GM23338 (cell line): ENCODE measurements around the gene RBM33. TPM values are rescaled to one million over a fixed set of nuclear protein-coding genes. Genes with fewer than 3 reads are reported as not detected.

Experiments
- ATAC-seq: fragments of 200-7000 bp; cut with Tn5 transposase; 3 replicates; pipeline ENCODE4 v1.9.1; 2020
- DNase-seq: peaks from one replicate; pipeline ENCODE4 v3.0.0-alpha.2; 2015; ENCODE audit warnings: low spot score
- H2AFZ ChIP-seq: fragments of 200-600 bp; sonication (generic); 2 replicates; pipeline ENCODE4 v1.8.0; 2016; ENCODE audit warnings: antibody characterized with exemption, mild to moderate bottlenecking, moderate library complexity
- H3F3A ChIP-seq: fragments of 200-600 bp; sonication (generic); replicated peaks from 2 replicates; pipeline ENCODE4 v1.8.0; 2017; ENCODE audit warnings: antibody characterized with exemption, mixed run types, low read depth
- H3K27ac ChIP-seq: fragments of 200-600 bp; sonication (generic); 2 replicates; pipeline ENCODE4 v1.6.1; 2016; ENCODE audit warnings: low read depth
- H3K27me3 ChIP-seq: fragments of 200-600 bp; sonication (generic); 2 replicates; pipeline ENCODE4 v1.8.0; 2016; ENCODE audit warnings: mild to moderate bottlenecking, mixed run types, moderate library complexity; ENCODE audit not compliant: insufficient read depth
- H3K36me3 ChIP-seq: fragments of 200-600 bp; sonication (generic); 2 replicates; pipeline ENCODE4 v1.8.0; 2016; ENCODE audit warnings: mild to moderate bottlenecking; ENCODE audit not compliant: insufficient read depth
- H3K4me1 ChIP-seq: fragments of 200-600 bp; sonication (generic); 2 replicates; pipeline ENCODE4 v1.8.0; 2016; ENCODE audit warnings: mild to moderate bottlenecking, moderate library complexity; ENCODE audit not compliant: insufficient read depth
- H3K4me2 ChIP-seq: fragments of 200-600 bp; sonication (generic); 2 replicates; pipeline ENCODE4 v1.7.1; 2017; ENCODE audit warnings: mixed run types
- H3K4me3 ChIP-seq: fragments of 200-600 bp; sonication (generic); 2 replicates; pipeline ENCODE4 v1.6.1; 2016; ENCODE audit warnings: mixed run types
- H3K79me2 ChIP-seq: fragments of 200-600 bp; sonication (generic); replicated peaks from 2 replicates; pipeline ENCODE4 v1.8.0; 2017; ENCODE audit warnings: mild to moderate bottlenecking; ENCODE audit not compliant: insufficient read depth
- H3K9me2 ChIP-seq: fragments of 200-600 bp; sonication (generic); 2 replicates; pipeline ENCODE4 v1.8.0; 2017; ENCODE audit not compliant: insufficient read depth
- H4K20me1 ChIP-seq: fragments of 200-600 bp; sonication (generic); replicated peaks from 2 replicates; pipeline ENCODE4 v1.8.0; 2017; ENCODE audit warnings: mild to moderate bottlenecking; ENCODE audit not compliant: insufficient read depth
- H3K27ac Mint-ChIP-seq: 2 replicates; pipeline ENCODE4 v1.8.0; 2020; ENCODE audit warnings: inconsistent platforms, mild to moderate bottlenecking, moderate library complexity, mixed read lengths
- H3K27me3 Mint-ChIP-seq: 3 replicates; pipeline ENCODE4 v1.8.0; 2022; ENCODE audit warnings: low read depth, mild to moderate bottlenecking, moderate library complexity, mixed read lengths, inconsistent platforms; ENCODE audit not compliant: insufficient read depth, poor library complexity
- H3K36me3 Mint-ChIP-seq: 3 replicates; pipeline ENCODE4 v1.8.0; 2021; ENCODE audit warnings: low read depth, mild to moderate bottlenecking, inconsistent platforms, moderate library complexity, mixed read lengths
- H3K4me1 Mint-ChIP-seq: 3 replicates; pipeline ENCODE4 v1.8.0; 2020; ENCODE audit warnings: mild to moderate bottlenecking, inconsistent platforms, mixed read lengths
- H3K4me3 Mint-ChIP-seq: 3 replicates; pipeline ENCODE4 v1.8.0; 2021; ENCODE audit warnings: moderate library complexity, mild to moderate bottlenecking, inconsistent platforms, mixed read lengths
- H3K9me3 Mint-ChIP-seq: 3 replicates; pipeline ENCODE4 v1.8.0; 2020; ENCODE audit warnings: moderate library complexity, mild to moderate bottlenecking, inconsistent platforms, mixed read lengths
- CREB1 ChIP-seq: fragments of 250-450 bp; sonication (Bioruptor Pico); IDR thresholded peaks from 2 replicates; pipeline ENCODE4 v1.5.0; 2020; ENCODE audit warnings: low read depth, mild to moderate bottlenecking, moderate library complexity
- CTCF ChIP-seq, 2 experiments: fragments of 200-600 bp in 1 of 2; sonication (generic) in 1 of 2; conservative IDR thresholded peaks; 2 replicates each; pipeline versions ENCODE4 v1.5.1 to v1.6.1; 2016 to 2017; ENCODE audit warnings: antibody characterized with exemption in 2 of 2, low read depth in 2 of 2, mild to moderate bottlenecking in 2 of 2, moderate library complexity in 1 of 2
- EZH2phosphoT487 ChIP-seq: fragments of 200-600 bp; sonication (generic); IDR thresholded peaks from one replicate; pipeline ENCODE4 v1.8.1; 2018; ENCODE audit warnings: antibody characterized with exemption; ENCODE audit not compliant: unreplicated experiment
- JUNB ChIP-seq: IDR thresholded peaks from one replicate; pipeline ENCODE4 v1.6.1; 2016; ENCODE audit warnings: antibody characterized with exemption; ENCODE audit not compliant: unreplicated experiment
- NANOG ChIP-seq: IDR thresholded peaks from 2 replicates; pipeline ENCODE4 v1.6.1; 2016; ENCODE audit warnings: antibody characterized with exemption, borderline replicate concordance
- POLR2AphosphoS5 ChIP-seq: IDR thresholded peaks from 2 replicates; pipeline ENCODE4 v1.6.1; 2016; ENCODE audit warnings: antibody characterized with exemption, low read depth
- STAT1 ChIP-seq: IDR thresholded peaks from one replicate; pipeline ENCODE4 v1.6.1; 2016; ENCODE audit warnings: antibody characterized with exemption; ENCODE audit not compliant: unreplicated experiment
- ZNF331 ChIP-seq: fragments of 250-450 bp; sonication (Bioruptor Pico); IDR thresholded peaks from 2 replicates; pipeline ENCODE4 v1.5.0; 2020; ENCODE audit warnings: low read depth, mild to moderate bottlenecking, moderate library complexity
- polyA plus RNA-seq: library from polyadenylated mRNA; unstranded; fragments of >200 nt; fragmentation: Nextera tagmentation; extraction: Ambion mirVana; gene quantifications from 2 replicates; pipeline ENCODE4 v1.2.1, GENCODE V29; 2016
- total RNA-seq: library from RNA; depleted of rRNA; stranded (reverse); fragments of >200 nt; shearing (Covaris generic); gene quantifications from 2 replicates; pipeline ENCODE4 v1.2.3, GENCODE V29; 2014
- TF ChIP-seq, protein P1 (sequence below): IDR thresholded peaks from 2 replicates; pipeline ENCODE4 v1.6.1; 2016; ENCODE audit warnings: antibody characterized with exemption
- TF ChIP-seq, protein P2 (sequence below): IDR thresholded peaks from one replicate; pipeline ENCODE4 v1.6.1; 2018; ENCODE audit warnings: antibody characterized with exemption; ENCODE audit not compliant: unreplicated experiment

Gene RBM33
- total and polyA plus RNA-seq, 2 experiments from 2014 or later = 47.7 to 94.7 TPM

GRCh38 chr7:155802906-155803417, 158.5 kb downstream of the RBM33 start (continued):
- TF ChIP-seq ZNF331 (no peak), CTCF (conservative IDR thresholded peaks at IDR 0.05; ENCODE audit: low read depth in 2 of 2) (no peak), EZH2phosphoT487 (no peak), POLR2AphosphoS5 (no peak), STAT1 (no peak), NANOG (no peak), CREB1 (CRISPR knock-in tag) (no peak)
- TF ChIP-seq, protein P1, sequence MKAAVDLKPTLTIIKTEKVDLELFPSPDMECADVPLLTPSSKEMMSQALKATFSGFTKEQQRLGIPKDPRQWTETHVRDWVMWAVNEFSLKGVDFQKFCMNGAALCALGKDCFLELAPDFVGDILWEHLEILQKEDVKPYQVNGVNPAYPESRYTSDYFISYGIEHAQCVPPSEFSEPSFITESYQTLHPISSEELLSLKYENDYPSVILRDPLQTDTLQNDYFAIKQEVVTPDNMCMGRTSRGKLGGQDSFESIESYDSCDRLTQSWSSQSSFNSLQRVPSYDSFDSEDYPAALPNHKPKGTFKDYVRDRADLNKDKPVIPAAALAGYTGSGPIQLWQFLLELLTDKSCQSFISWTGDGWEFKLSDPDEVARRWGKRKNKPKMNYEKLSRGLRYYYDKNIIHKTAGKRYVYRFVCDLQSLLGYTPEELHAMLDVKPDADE = no peak

GRCh38 chr7:155803418-155804376, 159.2 kb downstream of the RBM33 start:
- Histone ChIP-seq H3K4me3 (peak overlapping the region; percentile 55), H2AFZ (peak overlapping the region; percentile 72; the same call in 1 of the 2 replicates), H3K27me3 (peaks cover 100% of the 10 kb centered on the region), H3K4me2 (peak overlapping the region; percentile 80), H3K9me2 (no peaks in the 10 kb centered on the region), H3K79me2 (no peaks in the 10 kb centered on the region), H3K27ac (no peak overlapping the region), H3F3A (no peaks in the 10 kb centered on the region), H4K20me1 (peaks cover 9% of the 10 kb centered on the region; the same call in 1 of the 2 replicates), H3K36me3 (no peaks in the 10 kb centered on the region), H3K4me1 (peaks cover 24% of the 10 kb centered on the region)
- ATAC-seq (peak; percentile 4), DNase-seq (peak; percentile 73)
- H3K27me3 Mint-ChIP-seq = peaks cover 84% of the 10 kb centered on the region
- H3K27ac Mint-ChIP-seq = no peak overlapping the region
- peaks cover 5% of the 10 kb centered on the region; the same call in 2 of the 3 replicates for H3K9me3 Mint-ChIP-seq
- TF ChIP-seq JUNB = no peak
- TF ChIP-seq, protein P2, sequence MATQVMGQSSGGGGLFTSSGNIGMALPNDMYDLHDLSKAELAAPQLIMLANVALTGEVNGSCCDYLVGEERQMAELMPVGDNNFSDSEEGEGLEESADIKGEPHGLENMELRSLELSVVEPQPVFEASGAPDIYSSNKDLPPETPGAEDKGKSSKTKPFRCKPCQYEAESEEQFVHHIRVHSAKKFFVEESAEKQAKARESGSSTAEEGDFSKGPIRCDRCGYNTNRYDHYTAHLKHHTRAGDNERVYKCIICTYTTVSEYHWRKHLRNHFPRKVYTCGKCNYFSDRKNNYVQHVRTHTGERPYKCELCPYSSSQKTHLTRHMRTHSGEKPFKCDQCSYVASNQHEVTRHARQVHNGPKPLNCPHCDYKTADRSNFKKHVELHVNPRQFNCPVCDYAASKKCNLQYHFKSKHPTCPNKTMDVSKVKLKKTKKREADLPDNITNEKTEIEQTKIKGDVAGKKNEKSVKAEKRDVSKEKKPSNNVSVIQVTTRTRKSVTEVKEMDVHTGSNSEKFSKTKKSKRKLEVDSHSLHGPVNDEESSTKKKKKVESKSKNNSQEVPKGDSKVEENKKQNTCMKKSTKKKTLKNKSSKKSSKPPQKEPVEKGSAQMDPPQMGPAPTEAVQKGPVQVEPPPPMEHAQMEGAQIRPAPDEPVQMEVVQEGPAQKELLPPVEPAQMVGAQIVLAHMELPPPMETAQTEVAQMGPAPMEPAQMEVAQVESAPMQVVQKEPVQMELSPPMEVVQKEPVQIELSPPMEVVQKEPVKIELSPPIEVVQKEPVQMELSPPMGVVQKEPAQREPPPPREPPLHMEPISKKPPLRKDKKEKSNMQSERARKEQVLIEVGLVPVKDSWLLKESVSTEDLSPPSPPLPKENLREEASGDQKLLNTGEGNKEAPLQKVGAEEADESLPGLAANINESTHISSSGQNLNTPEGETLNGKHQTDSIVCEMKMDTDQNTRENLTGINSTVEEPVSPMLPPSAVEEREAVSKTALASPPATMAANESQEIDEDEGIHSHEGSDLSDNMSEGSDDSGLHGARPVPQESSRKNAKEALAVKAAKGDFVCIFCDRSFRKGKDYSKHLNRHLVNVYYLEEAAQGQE = no peak
- peaks cover 25% of the 10 kb centered on the region for H3K4me1 Mint-ChIP-seq
- H3K4me3 Mint-ChIP-seq = peak overlapping the region; percentile 73
- H3K36me3 Mint-ChIP-seq = no peaks in the 10 kb centered on the region
